GM19328 (cell line): ENCODE measurements around the gene NCR3LG1.
A peak's percentile ranks its signal among the peaks of the same experiment; 100 is the strongest.

ENCODE experiments used
- ATAC-seq: cut with Tn5 transposase; IDR thresholded peaks from one replicate; pipeline ENCODE4 v1.9.1; 2021; ENCODE audit warnings: mild to moderate bottlenecking, moderate library complexity; ENCODE audit not compliant: unreplicated experiment

NCR3LG1 gene

DNA sequence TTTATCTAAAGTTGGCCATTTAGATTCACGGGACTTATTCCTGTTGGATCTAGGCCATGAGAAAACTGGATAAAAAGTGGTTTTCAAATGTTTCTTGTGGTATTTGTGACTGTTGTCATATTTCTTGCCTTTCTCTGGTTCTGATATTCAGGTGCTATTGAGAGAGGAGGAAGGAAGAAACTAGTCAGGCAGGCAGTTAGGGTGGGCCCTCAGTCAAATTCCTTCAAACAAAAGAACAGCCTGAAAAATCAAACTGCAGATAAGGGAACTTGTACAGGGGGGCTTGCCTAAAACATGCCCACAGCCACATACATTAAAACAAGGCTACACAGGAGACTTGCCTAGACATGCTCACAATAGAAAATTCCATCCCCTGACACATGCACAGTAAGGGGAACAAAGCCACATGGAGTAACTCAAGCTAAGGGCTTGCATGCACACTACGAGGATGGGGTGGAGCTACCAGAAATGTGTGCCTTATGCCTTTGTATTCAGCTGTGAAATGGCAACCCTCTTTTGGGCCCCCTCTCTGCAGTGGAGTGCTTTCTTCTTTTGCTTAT lies 18.2 kb downstream of the NCR3LG1 start:
- no peak for ATAC-seq

GRCh38 chr11:17371614-17372013 lies 20.0 kb downstream of the NCR3LG1 start:
- no peak for ATAC-seq

DNA sequence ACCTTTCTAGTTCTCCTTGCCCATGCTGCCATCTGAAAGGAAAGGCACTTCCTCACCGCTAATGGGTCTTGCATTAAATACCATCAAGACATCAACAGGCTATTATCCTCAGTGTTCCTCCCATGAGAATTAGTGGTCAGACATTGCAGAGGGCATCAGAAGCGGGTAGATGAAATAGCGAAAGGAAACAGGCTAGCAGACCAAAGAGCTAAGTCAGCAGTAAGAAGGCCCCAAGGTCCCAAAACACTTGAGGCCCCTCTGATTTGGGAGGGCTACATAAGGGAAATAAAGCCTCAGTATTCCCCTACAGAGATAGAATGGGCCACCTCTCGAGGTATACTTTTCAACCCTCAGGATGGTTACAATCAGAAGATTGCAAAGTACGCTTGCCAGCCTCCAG lies 23.9 kb downstream of the NCR3LG1 start:
- no peak for ATAC-seq

GRCh38 chr11:17376493-17376892 lies 24.9 kb downstream of the NCR3LG1 start:
- no peak for ATAC-seq

GRCh38 chr11:17378655-17379054 lies 27.1 kb downstream of the NCR3LG1 start:
- no peak for ATAC-seq

- no peak for ATAC-seq
Observed at GRCh38 chr11:17379383-17380180, 28.0 kb downstream of the NCR3LG1 start.

GRCh38 chr11:17381156-17381555 lies 29.6 kb downstream of the NCR3LG1 start:
- no peak for ATAC-seq

GRCh38 chr11:17382046-17382728 lies 30.6 kb downstream of the NCR3LG1 start:
- ATAC-seq, result no peak

DNA sequence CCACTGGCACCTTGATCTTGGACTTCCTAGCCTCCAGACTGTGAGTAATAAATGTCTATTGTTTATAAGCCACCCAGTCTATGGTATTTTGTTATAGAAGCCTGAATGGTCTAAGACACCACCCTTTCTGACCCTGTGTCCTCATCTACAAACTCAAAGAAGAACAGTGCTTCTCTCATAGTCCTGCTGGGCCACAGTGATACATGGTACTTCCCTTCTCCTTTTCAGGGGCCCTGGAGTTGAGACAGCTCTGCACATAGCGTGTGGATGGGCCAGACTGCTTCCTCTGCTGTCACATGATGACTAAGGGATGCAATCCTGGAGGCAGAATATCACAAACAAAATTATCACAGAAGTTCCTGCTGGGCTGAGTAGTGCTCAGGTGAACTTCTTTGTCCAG lies 31.9 kb downstream of the NCR3LG1 start:
- no peak for ATAC-seq

DNA sequence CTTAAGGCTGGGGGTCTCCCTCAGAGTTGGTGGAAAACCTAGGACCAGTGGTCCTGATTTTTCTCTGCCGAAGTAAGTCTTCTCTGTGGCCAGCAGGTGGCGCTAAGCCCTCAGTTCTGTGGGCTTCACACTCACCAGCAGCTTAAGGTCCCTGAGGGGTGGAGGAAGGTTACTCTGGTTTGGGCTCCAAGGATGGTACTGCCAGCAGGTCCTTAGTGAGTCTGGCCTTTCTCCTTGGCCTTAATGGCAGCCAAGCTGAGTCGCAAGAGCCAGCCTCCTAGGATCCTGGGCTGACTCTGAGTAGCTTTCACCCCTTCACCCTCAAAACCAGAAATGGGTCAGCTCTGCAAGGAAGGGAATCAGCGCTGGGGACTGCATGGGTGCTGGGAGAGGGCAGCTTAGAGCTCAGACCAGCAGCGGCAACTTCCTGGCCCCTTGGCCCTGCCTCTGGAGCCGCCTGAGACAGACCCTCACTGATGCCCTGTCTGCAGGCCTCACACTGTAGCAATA lies 32.5 kb downstream of the NCR3LG1 start:
- ATAC-seq, result peak; percentile 46

DNA sequence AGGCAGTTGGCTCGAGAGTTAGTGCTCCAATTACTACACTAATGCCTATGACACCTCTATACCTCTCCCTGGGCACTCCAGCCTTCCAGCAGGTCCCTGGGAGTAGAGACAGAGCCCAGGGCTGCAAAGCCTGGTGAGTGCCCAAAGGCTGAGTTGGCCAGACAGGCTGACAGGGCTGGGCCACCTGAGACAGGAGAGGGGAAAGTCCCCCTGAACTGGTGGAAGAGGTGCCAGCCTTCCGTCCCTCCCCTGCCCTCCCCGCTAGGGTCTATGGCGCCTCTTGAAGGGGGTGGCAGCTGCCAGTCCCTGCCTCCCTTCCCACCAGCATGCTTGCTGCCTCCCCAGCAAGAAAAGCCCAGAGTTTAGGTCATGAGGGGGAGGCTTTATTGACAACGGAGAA lies 33.9 kb downstream of the NCR3LG1 start:
- ATAC-seq, result no peak

DNA sequence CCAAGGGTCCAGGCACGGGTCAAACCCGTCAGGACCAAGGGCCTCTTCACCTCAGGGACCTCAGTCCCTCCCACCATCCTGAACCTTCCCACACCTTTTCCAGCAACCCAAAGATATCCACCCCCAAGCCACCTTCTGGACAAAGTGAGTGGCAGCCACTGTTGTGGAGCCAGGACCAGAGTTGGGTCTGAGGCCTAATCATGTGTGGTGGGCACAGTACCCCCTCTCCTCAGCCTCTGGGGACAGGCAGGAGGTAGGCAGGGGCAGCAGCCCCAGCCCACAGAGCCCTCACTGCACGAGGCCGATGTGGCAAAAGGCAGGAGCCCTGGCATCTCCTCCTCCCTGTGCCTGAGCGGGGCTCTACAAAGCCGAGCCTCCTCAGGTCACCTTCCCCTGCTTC lies 34.3 kb downstream of the NCR3LG1 start:
- no peak for ATAC-seq

DNA sequence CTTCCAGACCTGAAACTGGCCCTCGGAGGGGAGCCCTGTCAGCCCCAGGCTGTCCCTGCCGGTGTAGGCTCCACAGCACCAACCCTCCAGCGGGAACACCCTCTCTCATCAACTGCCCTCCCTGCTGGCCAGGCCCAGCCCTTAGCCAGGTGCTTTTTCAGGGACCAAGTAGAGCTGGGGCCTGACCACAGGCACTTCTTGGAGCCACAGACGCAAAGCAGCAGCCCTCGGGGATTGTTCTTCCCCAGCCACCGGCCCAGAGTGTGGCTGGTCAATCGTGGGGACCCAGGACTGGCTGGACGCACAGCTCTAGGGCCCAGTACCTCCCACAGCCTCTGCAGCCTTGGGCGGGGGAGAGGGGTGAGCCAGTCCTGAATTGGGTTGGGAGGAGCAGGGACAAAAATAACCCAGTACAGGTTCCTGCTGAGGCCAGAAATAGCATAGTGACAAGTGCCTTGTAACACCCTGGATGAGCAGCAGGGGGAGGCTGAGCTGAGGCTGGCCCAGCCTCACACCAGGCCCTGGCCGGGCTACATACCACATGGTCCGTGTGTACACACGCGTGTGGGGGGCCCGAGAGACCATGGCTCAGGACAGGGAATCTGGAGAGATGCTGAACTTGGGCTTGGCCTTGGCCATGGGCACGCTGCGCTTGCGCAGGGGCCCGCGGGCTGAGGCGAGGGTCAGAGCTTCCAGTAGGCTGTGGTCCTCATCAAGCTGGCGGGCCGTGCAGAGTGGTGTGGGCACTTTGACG lies 34.9 kb downstream of the NCR3LG1 start:
- peak; percentile 44 for ATAC-seq

GRCh38 chr11:17387254-17387653 lies 35.7 kb downstream of the NCR3LG1 start:
- ATAC-seq, result no peak

- no peak for ATAC-seq
Observed at GRCh38 chr11:17387811-17388210, 36.2 kb downstream of the NCR3LG1 start.

DNA sequence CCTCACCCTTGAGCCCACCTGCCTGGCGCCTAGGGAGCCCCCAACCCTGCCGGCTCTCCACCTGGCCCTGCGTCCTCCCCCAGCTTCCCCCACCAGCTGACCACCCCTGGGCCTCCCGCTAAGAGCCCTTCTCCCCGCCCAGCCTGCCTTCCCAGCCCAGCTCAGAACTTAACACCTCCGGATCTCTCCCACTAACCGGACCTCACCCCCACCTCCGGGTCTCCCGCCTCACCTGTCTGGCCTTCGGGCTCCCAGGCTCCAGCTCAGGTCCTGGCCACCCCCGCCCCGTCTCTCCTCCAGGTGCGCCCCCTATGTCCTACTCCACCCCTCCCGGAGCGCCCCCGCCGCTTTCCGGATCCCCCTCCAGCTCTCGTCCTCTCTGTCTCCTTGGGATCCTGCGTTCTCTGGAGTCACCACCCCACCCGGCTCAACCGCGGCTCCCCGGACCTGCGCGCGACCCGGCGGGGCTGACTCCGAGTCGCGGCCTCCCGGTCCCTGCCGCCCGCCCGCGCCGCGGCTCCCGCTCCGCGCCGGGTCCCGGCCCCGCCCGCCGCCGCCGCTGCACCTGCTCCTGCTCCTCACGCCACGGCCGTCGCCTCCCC lies 37.1 kb downstream of the NCR3LG1 start, which contains the start of gene KCNJ11:
Gene KCNJ11 (minus strand): TSS at position 51 of the 602 bp plus-strand sequence. CDS start 568 bp downstream, outside the sequence.
- ATAC-seq, result peak; percentile 39

DNA sequence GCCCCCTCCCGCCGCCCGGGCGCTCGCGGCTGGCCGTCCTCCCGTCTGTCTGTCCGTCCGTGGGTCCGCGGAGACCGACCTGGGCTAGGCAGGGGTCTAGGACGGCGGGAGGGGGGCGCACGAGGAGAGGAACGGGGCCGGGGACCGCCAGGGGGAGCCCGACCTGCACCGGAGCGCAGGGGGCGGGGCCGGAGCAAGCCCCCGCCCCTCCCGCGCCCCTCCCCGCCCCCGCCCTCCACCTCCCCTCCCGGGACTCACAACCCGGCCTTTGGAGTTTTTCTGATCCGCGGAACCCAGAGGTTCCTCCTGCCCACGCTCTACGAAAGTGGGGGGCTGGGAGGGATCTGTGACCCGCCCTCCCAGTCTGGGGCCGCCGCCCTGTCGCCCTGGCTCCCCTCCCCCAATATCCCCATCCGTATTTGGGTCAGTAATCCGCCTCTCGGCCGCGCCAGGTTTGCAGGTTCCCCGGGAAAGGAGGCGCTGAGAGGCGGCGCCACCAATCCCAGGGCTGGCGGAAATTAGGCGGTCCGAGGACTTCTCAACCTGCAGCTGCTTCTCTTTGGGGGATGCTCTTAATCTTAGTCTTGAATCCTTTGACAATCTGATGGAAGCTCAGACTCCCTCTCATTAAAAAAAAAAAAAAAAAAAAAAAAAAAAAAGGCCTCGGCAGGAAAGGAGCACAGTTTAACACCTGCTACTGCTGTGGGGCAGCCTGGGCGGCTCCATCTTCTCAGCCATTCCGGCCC lies 37.8 kb downstream of the NCR3LG1 start:
- ATAC-seq, result peak; percentile 60

GRCh38 chr11:17389957-17390649 lies 38.5 kb downstream of the NCR3LG1 start:
- no peak for ATAC-seq
